Measurements from ENCODE around the gene COX17.

Gene COX17

GRCh38 chr3:119632829-119633228, 44.4 kb downstream of the COX17 start:
- H3K27me3 ChIP-seq (ENCODE audit: low read length), result no peaks in the 10 kb centered on the region
- no peaks in the 10 kb centered on the region for H3K9me3 ChIP-seq (ENCODE audit: insufficient read depth, low read length)
- H3K9me2 ChIP-seq (replicated peaks; ENCODE audit: insufficient read depth, low read length), result no peaks in the 10 kb centered on the region
- H3F3A ChIP-seq (ENCODE audit: insufficient read depth), result no peaks in the 10 kb centered on the region
- H3K9ac ChIP-seq (ENCODE audit: low read length), result no peak overlapping the region
- H4K20me1 ChIP-seq (ENCODE audit: low read depth, low read length), result no peaks in the 10 kb centered on the region
- H2AFZ ChIP-seq (ENCODE audit: low read depth, low read length, severe bottlenecking), result no peak overlapping the region
- TF ChIP-seq CTCF (IDR thresholded peaks at IDR 0.05; ENCODE audit: insufficient read depth, low read length, poor library complexity, severe bottlenecking) (no peak), EZH2phosphoT487 (conservative IDR thresholded peaks at IDR 0.05; ENCODE audit: low read length) (no peak)
- H3K36me3 ChIP-seq (ENCODE audit: low read length), result no peaks in the 10 kb centered on the region
- no peak overlapping the region for H3K27ac ChIP-seq (ENCODE audit: low read depth, low read length)
- H3K79me2 ChIP-seq (ENCODE audit: insufficient read depth, low read length), result no peaks in the 10 kb centered on the region
- H3K4me3 ChIP-seq (ENCODE audit: insufficient read depth, low read length, poor library complexity, severe bottlenecking), result no peak overlapping the region
- H3K4me2 ChIP-seq (ENCODE audit: low read depth, low read length, poor library complexity, severe bottlenecking), result no peak overlapping the region

GRCh38 chr3:119632216-119632615, 45.0 kb downstream of the COX17 start:
- Histone ChIP-seq H3K27ac (ENCODE audit: low read depth, low read length) (no peak overlapping the region), H2AFZ (ENCODE audit: low read depth, low read length, severe bottlenecking) (no peak overlapping the region)

GRCh38 chr3:119631516-119631915, 45.7 kb downstream of the COX17 start:
- no peak overlapping the region for H3K27ac ChIP-seq (ENCODE audit: low read depth, low read length)
- H3K9me3 ChIP-seq (ENCODE audit: insufficient read depth, low read length), result no peaks in the 10 kb centered on the region
- TF ChIP-seq CTCF (IDR thresholded peaks at IDR 0.05; ENCODE audit: insufficient read depth, low read length, poor library complexity, severe bottlenecking) (no peak), EZH2phosphoT487 (conservative IDR thresholded peaks at IDR 0.05; ENCODE audit: low read length) (no peak)
- no peaks in the 10 kb centered on the region for H3K36me3 ChIP-seq (ENCODE audit: low read length)
- H3K4me3 ChIP-seq (ENCODE audit: insufficient read depth, low read length, poor library complexity, severe bottlenecking), result no peak overlapping the region
- no peaks in the 10 kb centered on the region for H3K9me2 ChIP-seq (replicated peaks; ENCODE audit: insufficient read depth, low read length)
- H3K9ac ChIP-seq (ENCODE audit: low read length), result no peak overlapping the region
- H2AFZ ChIP-seq (ENCODE audit: low read depth, low read length, severe bottlenecking), result no peak overlapping the region
- no peaks in the 10 kb centered on the region for H3F3A ChIP-seq (ENCODE audit: insufficient read depth)
- no peaks in the 10 kb centered on the region for H4K20me1 ChIP-seq (ENCODE audit: low read depth, low read length)
- H3K27me3 ChIP-seq (ENCODE audit: low read length), result no peaks in the 10 kb centered on the region
- no peak overlapping the region for H3K4me2 ChIP-seq (ENCODE audit: low read depth, low read length, poor library complexity, severe bottlenecking)
- no peaks in the 10 kb centered on the region for H3K79me2 ChIP-seq (ENCODE audit: insufficient read depth, low read length)

More at GRCh38 chr3:119632216-119632615, 45.0 kb downstream of the COX17 start:
- H4K20me1 ChIP-seq (ENCODE audit: low read depth, low read length), result no peaks in the 10 kb centered on the region
- TF ChIP-seq EZH2phosphoT487 (conservative IDR thresholded peaks at IDR 0.05; ENCODE audit: low read length), result no peak
- no peaks in the 10 kb centered on the region for H3K9me3 ChIP-seq (ENCODE audit: insufficient read depth, low read length)
- H3K36me3 ChIP-seq (ENCODE audit: low read length), result no peaks in the 10 kb centered on the region
- no peaks in the 10 kb centered on the region for H3K27me3 ChIP-seq (ENCODE audit: low read length)
- H3K79me2 ChIP-seq (ENCODE audit: insufficient read depth, low read length), result no peaks in the 10 kb centered on the region
- no peaks in the 10 kb centered on the region for H3F3A ChIP-seq (ENCODE audit: insufficient read depth)
- no peak overlapping the region for H3K4me2 ChIP-seq (ENCODE audit: low read depth, low read length, poor library complexity, severe bottlenecking)
- H3K9ac ChIP-seq (ENCODE audit: low read length), result no peak overlapping the region
- H3K9me2 ChIP-seq (replicated peaks; ENCODE audit: insufficient read depth, low read length), result no peaks in the 10 kb centered on the region
- no peak overlapping the region for H3K4me3 ChIP-seq (ENCODE audit: insufficient read depth, low read length, poor library complexity, severe bottlenecking)

- TF ChIP-seq EZH2phosphoT487 (conservative IDR thresholded peaks at IDR 0.05; ENCODE audit: low read length), result no peak
- no peak for TF ChIP-seq CTCF (IDR thresholded peaks at IDR 0.05; ENCODE audit: insufficient read depth, low read length, poor library complexity, severe bottlenecking)
- Histone ChIP-seq H3K27ac (ENCODE audit: low read depth, low read length) (no peak overlapping the region), H3K9me3 (ENCODE audit: insufficient read depth, low read length) (no peaks in the 10 kb centered on the region), H3K4me2 (ENCODE audit: low read depth, low read length, poor library complexity, severe bottlenecking) (no peak overlapping the region), H3K9ac (ENCODE audit: low read length) (no peak overlapping the region), H3K9me2 (replicated peaks; ENCODE audit: insufficient read depth, low read length) (no peaks in the 10 kb centered on the region), H2AFZ (ENCODE audit: low read depth, low read length, severe bottlenecking) (no peak overlapping the region), H3K27me3 (ENCODE audit: low read length) (no peaks in the 10 kb centered on the region), H3F3A (ENCODE audit: insufficient read depth) (no peaks in the 10 kb centered on the region), H3K4me3 (ENCODE audit: insufficient read depth, low read length, poor library complexity, severe bottlenecking) (no peak overlapping the region), H4K20me1 (ENCODE audit: low read depth, low read length) (no peaks in the 10 kb centered on the region), H3K79me2 (ENCODE audit: insufficient read depth, low read length) (no peaks in the 10 kb centered on the region), H3K36me3 (ENCODE audit: low read length) (no peaks in the 10 kb centered on the region)
Observed at GRCh38 chr3:119630880-119631329, 46.3 kb downstream of the COX17 start.
